Parietal lobe (tissue), 2 donors: ENCODE data around the gene OTOA. TPM values are rescaled to one million over a fixed set of nuclear protein-coding genes. Genes with fewer than 3 reads are reported as not detected.

Experiments used
- small RNA-seq: library from RNA; depleted of rRNA; stranded (forward); fragments of <200 nt; gene quantifications from one replicate; pipeline ENCODE3, GENCODE V24; 2014; ENCODE audit warnings: low replicate concordance
- total RNA-seq: library from RNA; depleted of rRNA; stranded (reverse); fragments of >200 nt; gene quantifications from one replicate; pipeline ENCODE4 v1.2.3, GENCODE V29; 2014

The OTOA gene
- total RNA-seq, result 1.9 TPM

GRCh38 chr16:21663889-21664647 lies at the start of gene OTOA:
Gene OTOA, plus strand, starts transcription at chr16:21663968. Its CDS starts 14,547 bp downstream, at chr16:21678515.

DNA sequence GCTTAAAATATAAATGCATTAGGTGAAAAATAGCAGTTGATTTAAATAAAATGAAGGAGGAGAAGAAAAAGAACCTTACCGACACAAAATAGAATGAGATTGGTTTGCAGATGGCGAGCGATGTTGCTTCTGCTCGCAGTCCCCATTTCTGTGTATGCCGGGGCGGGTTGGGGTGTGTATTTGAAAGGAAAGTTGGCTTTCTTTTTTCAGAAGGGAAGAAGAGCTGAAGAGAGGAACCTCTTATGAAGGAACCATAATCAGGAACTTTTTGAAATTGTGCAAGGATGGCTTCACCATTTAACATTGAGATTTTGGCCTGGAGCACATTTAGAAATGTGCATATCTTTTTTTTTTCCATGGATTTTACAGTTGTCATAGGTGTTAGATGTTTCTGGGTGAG lies 11.3 kb upstream of the OTOA start, which contains the start of gene IGSF6:
Gene IGSF6, minus strand, starts transcription at position 156 of the 400 bp plus-strand sequence. Its CDS starts 10 bp downstream, at position 146.

Small RNA genes lying within 50 kb of the gene (small RNA-seq; reads per million reads assigned to genes)
- gene RNU6-1005P (not detected), gene RNU6-196P (not detected)

Other genes starting within 250 kb of the OTOA start
- 216 TPM for gene METTL9, start 64.4 kb upstream of the OTOA start, total RNA-seq
- gene IGSF6, start 11.4 kb upstream of the OTOA start, total RNA-seq, result 1.6 TPM
- 207 TPM for gene NPIPB4, start 193.8 kb downstream of the OTOA start, total RNA-seq